ENCODE data around the gene SPON1.

- TF ChIP-seq CTCF (IDR thresholded peaks at IDR 0.05; ENCODE audit: low read length) (no peak), EZH2 (IDR thresholded peaks at IDR 0.05; ENCODE audit: borderline replicate concordance, low read length) (no peak)
Observed at GRCh38 chr11:14245444-14245843, 282.9 kb downstream of the SPON1 start.

Data from OCI-LY1 (cell line).